ACC112 (cell line): Measurements from ENCODE around the gene RPS27L.

ENCODE experiments used
- H2AFZ ChIP-seq: fragments of 200-600 bp; sonication (generic); one replicate; pipeline ENCODE4 v1.6.0; 2017; ENCODE audit warnings: antibody characterized with exemption, low read length; ENCODE audit not compliant: unreplicated experiment
- H3K27ac ChIP-seq: fragments of 200-600 bp; sonication (generic); 2 replicates; pipeline ENCODE4 v1.5.1; 2014; ENCODE audit warnings: low read depth, mild to moderate bottlenecking, antibody characterized with exemption, low read length, moderate library complexity
- H3K27me3 ChIP-seq: fragments of 200-600 bp; sonication (generic); 2 replicates; pipeline ENCODE4 v1.6.1; 2014; ENCODE audit warnings: mild to moderate bottlenecking, antibody characterized with exemption, low read length, moderate library complexity, mixed read lengths; ENCODE audit not compliant: insufficient read depth
- H3K36me3 ChIP-seq: fragments of 200-600 bp; sonication (generic); 2 replicates; pipeline ENCODE4 v1.6.1; 2016; ENCODE audit warnings: mild to moderate bottlenecking, antibody characterized with exemption, low read length, moderate library complexity, mixed read lengths; ENCODE audit not compliant: insufficient read depth
- H3K4me1 ChIP-seq: fragments of 200-600 bp; sonication (generic); one replicate; pipeline ENCODE4 v1.6.1; 2016; ENCODE audit warnings: low read length, mixed read lengths; ENCODE audit not compliant: insufficient read depth, unreplicated experiment, control insufficient read depth
- H3K4me3 ChIP-seq: fragments of 200-600 bp; sonication (generic); 2 replicates; pipeline ENCODE4 v1.5.1; 2014; ENCODE audit warnings: mild to moderate bottlenecking, low read depth, low read length
- H3K79me2 ChIP-seq: fragments of 200-600 bp; sonication (generic); one replicate; pipeline ENCODE4 v1.6.0; 2016; ENCODE audit warnings: low read length; ENCODE audit not compliant: control insufficient read depth, unreplicated experiment, insufficient read depth

Gene RPS27L

DNA sequence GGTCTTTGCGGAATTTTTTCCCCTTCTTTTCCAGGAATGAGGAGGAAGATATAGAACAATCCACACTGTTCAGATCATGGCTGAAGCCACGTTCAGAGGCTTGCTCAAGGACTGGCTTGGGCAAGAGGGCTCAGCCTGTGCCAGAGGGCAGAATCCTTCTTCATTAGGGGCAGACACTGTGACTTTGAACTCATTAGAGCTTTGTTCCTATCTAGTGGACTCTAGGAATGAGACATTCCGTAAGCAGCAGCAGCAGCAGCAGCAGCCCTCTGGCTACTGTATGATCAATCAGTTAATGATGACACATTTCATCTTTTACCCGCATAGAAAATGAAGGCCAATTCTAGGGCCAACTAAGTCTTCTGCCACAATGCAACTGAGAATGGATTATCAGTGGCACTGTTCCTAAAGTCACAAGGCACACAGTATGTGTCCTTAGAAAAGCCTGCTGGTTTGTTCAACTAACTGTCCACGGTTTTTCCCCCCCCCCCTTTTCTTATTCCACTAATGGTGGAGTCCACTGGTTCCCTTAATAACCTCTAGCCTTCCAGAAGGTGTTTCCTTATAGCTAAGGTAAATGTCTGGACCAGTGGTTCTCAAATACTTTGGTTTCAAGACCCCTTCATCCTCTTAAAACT is 30.4 kb upstream of the RPS27L start:
- Histone ChIP-seq H3K36me3 (no peaks in the 10 kb centered on the region), H3K4me3 (no peak overlapping the region), H2AFZ (no peak overlapping the region), H3K4me1 (peaks cover 34% of the 10 kb centered on the region), H3K27me3 (no peaks in the 10 kb centered on the region), H3K79me2 (peaks cover 32% of the 10 kb centered on the region), H3K27ac (no peak overlapping the region)

DNA sequence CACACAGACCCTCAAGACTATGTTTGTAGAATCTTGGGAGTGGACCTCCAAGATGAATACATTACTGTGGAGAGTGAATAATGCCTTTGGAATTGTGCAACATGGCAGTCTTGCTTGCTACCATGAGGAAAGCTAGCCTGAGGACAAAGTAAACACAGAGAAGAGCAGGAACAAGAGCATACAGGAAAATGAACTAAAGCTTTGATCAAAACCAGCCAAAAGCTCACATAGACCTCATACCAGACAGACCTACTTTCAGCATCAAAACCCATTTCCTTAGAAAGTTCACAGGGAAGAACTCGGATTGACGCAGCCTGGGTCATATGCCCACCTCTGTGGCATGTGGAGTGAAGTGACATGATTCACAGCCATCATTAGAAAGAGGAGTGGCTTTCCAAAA is 28.8 kb upstream of the RPS27L start:
- peaks cover 19% of the 10 kb centered on the region for H3K4me1 ChIP-seq
- H2AFZ ChIP-seq, result peak overlapping the region; percentile 64
- no peak overlapping the region for H3K4me3 ChIP-seq
- no peaks in the 10 kb centered on the region for H3K36me3 ChIP-seq
- no peak overlapping the region for H3K27ac ChIP-seq
- peaks cover 16% of the 10 kb centered on the region for H3K79me2 ChIP-seq
- no peaks in the 10 kb centered on the region for H3K27me3 ChIP-seq

DNA sequence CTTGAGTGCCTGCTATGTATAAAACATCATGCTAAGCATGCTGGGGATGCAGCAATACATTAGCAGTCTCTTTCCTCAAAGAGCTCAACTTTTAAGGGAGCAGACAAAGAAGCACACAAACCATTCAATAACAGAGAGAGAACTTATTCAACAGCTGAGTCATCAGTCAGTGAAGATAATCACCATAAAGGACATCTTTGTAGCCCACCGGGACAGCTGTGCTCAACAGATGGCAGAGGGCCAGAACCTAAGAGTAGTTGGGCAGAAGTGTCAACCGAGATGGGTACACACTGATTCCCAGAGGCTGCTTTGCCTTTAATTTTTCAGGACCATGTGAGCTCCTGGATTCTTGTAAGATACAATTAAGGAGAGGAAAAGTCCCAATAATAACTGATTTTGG is 27.9 kb upstream of the RPS27L start:
- H3K36me3 ChIP-seq, result no peaks in the 10 kb centered on the region
- no peak overlapping the region for H3K4me3 ChIP-seq
- peaks cover 8% of the 10 kb centered on the region for H3K79me2 ChIP-seq
- H3K27me3 ChIP-seq, result no peaks in the 10 kb centered on the region
- no peak overlapping the region for H3K27ac ChIP-seq
- peaks cover 19% of the 10 kb centered on the region for H3K4me1 ChIP-seq
- no peak overlapping the region for H2AFZ ChIP-seq

DNA sequence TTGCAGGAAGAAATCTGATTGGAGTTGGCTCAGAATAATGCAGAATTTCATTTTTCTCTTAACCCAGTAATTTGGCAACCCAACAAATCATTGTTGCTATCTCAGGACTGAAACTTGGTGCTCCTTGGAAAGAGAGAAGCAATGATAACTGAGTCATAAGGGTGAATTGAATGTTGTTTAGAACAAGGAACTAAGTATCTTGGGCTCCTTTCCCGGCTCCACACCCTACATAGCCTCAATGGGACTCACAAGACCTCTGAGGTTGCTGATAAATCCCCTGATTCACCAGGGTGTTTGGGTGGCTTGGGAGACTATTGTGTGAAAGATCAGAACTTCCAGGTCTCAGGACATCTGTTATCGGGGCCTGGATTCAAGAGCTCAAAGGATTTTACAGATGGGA is 24.4 kb upstream of the RPS27L start:
- H3K27ac ChIP-seq, result no peak overlapping the region
- H3K27me3 ChIP-seq, result no peaks in the 10 kb centered on the region
- H3K79me2 ChIP-seq, result no peaks in the 10 kb centered on the region
- H3K4me1 ChIP-seq, result peaks cover 18% of the 10 kb centered on the region
- no peak overlapping the region for H2AFZ ChIP-seq
- no peak overlapping the region for H3K4me3 ChIP-seq
- H3K36me3 ChIP-seq, result no peaks in the 10 kb centered on the region

DNA sequence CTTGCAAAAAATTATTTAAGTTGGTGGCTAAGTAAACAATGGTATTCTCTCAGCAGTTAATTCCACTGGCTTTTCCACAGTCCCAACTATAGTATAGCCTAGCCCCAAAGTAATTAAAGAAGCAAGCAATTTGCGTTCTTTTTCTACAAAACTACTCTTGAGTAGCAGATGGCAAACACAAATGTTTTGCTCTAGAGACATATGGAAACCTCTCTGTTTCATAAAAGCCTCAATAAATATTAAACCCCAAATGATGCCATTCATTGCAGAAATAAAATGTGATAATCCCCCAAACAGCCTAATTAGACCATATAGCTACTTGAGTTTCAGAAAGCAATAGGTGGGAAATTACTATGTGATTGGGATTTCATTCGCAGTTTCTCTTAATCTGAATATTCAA is 23.5 kb upstream of the RPS27L start:
- peaks cover 12% of the 10 kb centered on the region for H3K4me1 ChIP-seq
- no peaks in the 10 kb centered on the region for H3K27me3 ChIP-seq
- H3K27ac ChIP-seq, result no peak overlapping the region
- H3K36me3 ChIP-seq, result no peaks in the 10 kb centered on the region
- H3K79me2 ChIP-seq, result no peaks in the 10 kb centered on the region
- H2AFZ ChIP-seq, result no peak overlapping the region
- H3K4me3 ChIP-seq, result no peak overlapping the region

DNA sequence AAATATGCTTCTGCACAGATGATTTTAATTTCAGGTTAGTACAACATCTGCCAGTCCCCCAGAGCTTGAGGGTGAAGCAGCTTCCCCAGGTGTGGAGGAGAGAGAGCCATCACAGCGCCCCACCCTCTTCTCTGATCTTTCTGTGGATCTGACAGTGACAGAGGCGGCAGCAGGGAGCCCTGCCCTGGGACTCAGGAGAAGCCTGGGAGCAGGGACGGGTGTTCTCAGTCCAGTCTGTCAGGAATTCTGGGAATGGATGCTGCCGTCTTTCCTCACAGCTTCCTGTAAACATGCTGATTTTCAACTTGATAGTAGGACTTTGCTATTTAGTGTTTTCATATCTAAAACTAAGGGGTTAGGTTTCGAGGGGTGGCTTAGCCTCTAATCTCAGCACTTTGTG is 20.8 kb upstream of the RPS27L start:
- Histone ChIP-seq H3K79me2 (no peaks in the 10 kb centered on the region), H3K36me3 (no peaks in the 10 kb centered on the region), H3K4me3 (no peak overlapping the region), H3K27ac (no peak overlapping the region), H2AFZ (no peak overlapping the region), H3K27me3 (no peaks in the 10 kb centered on the region), H3K4me1 (peaks cover 3% of the 10 kb centered on the region)

DNA sequence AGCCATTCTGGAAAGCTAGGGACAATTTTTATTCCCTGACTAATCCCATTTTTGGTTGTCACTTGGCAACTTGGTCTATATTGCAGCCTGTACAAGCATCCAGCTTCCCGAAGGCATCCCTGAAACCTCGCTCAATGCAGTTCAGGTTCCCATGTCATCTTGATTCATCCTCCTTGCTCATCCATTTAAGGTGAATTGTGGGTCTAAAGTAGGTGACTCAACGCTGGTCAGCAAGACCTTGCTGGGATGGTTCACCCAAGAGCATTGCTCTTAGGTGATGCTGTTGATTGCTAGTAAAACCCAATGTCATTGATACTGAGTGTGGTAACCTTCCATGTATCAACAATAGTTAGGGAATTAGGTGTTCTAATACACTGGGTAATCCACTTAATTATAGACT is 19.0 kb upstream of the RPS27L start:
- Histone ChIP-seq H3K4me1 (peaks cover 3% of the 10 kb centered on the region), H2AFZ (no peak overlapping the region), H3K36me3 (no peaks in the 10 kb centered on the region), H3K27ac (no peak overlapping the region), H3K4me3 (no peak overlapping the region), H3K79me2 (no peaks in the 10 kb centered on the region), H3K27me3 (no peaks in the 10 kb centered on the region)

DNA sequence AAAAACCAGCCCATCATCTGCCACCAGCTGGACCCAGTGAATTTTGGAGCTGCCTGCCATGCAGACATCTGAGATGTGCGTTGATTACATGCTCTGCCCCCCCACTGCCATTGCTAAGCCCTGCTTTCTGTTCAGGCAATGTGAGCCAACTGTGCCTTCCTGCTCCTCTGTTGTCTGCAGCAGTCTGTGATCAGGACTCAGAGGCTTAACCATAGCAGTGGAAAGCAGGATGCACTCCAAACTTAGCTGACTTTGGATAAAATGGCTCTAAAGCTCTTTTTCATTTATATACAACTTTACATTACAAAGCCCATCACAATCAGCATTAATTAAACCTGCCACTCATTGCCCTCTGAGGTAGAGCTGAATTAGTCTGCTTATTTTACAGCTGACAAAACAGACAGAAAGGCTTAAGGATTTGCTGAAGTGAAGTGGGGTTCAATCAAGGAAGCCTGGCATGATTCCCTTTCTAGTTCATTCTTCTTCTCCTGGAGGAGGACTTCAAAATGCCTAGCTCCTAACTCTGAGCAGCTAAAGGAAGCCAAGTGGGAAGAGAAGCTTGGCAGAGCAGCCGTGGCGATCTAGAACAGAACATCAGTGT is 15.7 kb upstream of the RPS27L start:
- Histone ChIP-seq H3K36me3 (no peaks in the 10 kb centered on the region), H3K79me2 (no peaks in the 10 kb centered on the region), H3K27ac (no peak overlapping the region), H2AFZ (no peak overlapping the region), H3K27me3 (no peaks in the 10 kb centered on the region), H3K4me1 (peaks cover 3% of the 10 kb centered on the region), H3K4me3 (no peak overlapping the region)

DNA sequence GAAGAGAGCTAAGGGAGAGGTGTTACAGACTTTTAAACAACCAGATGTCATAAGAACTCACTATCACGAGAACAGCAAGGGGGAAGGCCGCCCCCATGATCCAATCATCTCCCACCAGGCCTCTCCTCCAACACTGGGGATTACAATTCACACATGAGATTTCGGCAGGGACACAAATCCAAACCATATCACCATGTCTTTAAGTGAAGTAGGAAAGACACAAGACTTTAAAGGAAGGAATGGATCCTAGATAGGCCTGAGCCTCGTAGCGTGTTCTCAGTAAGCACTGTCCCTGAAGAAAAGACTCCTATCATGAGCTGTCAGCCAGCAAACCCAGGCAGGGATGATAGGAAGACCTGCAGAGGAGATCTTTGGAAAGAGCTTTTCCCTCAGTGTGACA is 15.1 kb upstream of the RPS27L start:
- Histone ChIP-seq H3K79me2 (no peaks in the 10 kb centered on the region), H3K4me1 (peaks cover 3% of the 10 kb centered on the region), H3K27me3 (no peaks in the 10 kb centered on the region), H2AFZ (no peak overlapping the region), H3K27ac (no peak overlapping the region), H3K4me3 (no peak overlapping the region), H3K36me3 (no peaks in the 10 kb centered on the region)

DNA sequence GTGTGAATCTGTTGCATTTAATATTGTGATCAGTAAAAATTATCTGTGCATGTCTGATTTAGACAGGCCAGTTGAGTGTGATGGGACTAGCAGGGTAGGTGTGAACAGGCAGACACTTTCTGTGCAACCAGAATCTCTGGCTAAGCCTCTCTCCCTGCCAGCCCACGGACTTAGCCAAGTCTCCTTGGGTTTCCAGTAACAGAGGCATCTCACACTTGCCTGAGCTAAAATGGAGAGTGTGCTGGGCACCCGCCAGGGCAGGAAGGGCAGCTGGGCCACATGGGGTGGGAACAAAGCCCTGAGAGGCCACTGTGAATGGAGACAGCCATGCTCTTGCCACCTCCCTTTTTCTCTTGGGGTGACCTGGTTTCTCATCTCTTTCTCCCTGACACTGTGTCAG is 12.5 kb upstream of the RPS27L start:
- Histone ChIP-seq H3K4me3 (no peak overlapping the region), H2AFZ (no peak overlapping the region), H3K4me1 (no peaks in the 10 kb centered on the region), H3K36me3 (no peaks in the 10 kb centered on the region), H3K27ac (no peak overlapping the region), H3K27me3 (no peaks in the 10 kb centered on the region), H3K79me2 (no peaks in the 10 kb centered on the region)

DNA sequence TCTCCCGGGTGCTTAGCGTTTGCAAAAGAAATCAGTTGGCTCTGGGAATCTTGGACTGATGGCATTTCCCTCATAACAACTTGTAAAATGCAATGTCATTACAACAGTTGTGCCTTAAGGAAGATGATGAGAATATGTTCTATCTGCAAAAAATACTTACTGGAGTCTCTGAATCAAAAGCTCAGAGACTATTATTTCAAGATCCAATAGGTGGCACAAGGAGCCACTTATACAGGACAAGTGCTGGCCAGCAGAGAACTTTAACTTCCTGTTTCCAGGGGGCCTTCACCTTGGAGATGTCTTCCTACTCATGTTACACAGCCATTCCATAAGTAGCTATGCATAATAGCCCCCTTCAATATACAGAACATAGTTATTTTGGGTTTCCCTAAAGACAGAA is 8.9 kb upstream of the RPS27L start:
- Histone ChIP-seq H3K4me3 (no peak overlapping the region), H3K36me3 (no peaks in the 10 kb centered on the region), H2AFZ (no peak overlapping the region), H3K27ac (no peak overlapping the region), H3K79me2 (no peaks in the 10 kb centered on the region), H3K27me3 (no peaks in the 10 kb centered on the region), H3K4me1 (no peaks in the 10 kb centered on the region)
